BLaER1 (cell line): ENCODE data around the gene CHIC2.

Experiments used
- H3K27ac ChIP-seq: shearing (Covaris generic); formaldehyde crosslinking; 2 replicates; pipeline ENCODE4 v1.8.1; 2022
- H3K27me3 ChIP-seq: shearing (Covaris generic); formaldehyde crosslinking; 2 replicates; pipeline ENCODE4 v1.8.1; 2022
- H3K36me3 ChIP-seq: shearing (Covaris generic); formaldehyde crosslinking; 2 replicates; pipeline ENCODE4 v1.8.1; 2022
- H3K4me1 ChIP-seq: shearing (Covaris generic); formaldehyde crosslinking; 2 replicates; pipeline ENCODE4 v1.8.1; 2022
- H3K4me2 ChIP-seq: shearing (Covaris generic); formaldehyde crosslinking; 2 replicates; pipeline ENCODE4 v1.8.1; 2022
- H3K4me3 ChIP-seq: shearing (Covaris generic); formaldehyde crosslinking; 2 replicates; pipeline ENCODE4 v1.8.1; 2022
- H3K9ac ChIP-seq: shearing (Covaris generic); formaldehyde crosslinking; 2 replicates; pipeline ENCODE4 v1.8.1; 2022
- H3K9me3 ChIP-seq: shearing (Covaris generic); formaldehyde crosslinking; 2 replicates; pipeline ENCODE4 v1.8.1; 2022
- H4K20me1 ChIP-seq: shearing (Covaris generic); formaldehyde crosslinking; 2 replicates; pipeline ENCODE4 v1.8.1; 2022
- Cebpa-rat ChIP-seq: shearing (Covaris generic); IDR thresholded peaks from 2 replicates; pipeline ENCODE4 v1.8.1; 2022

The CHIC2 gene

GRCh38 chr4:53962516-53963225 lies 101.7 kb downstream of the CHIC2 start:
- no peaks in the 10 kb centered on the region for H4K20me1 ChIP-seq
- H3K27me3 ChIP-seq, result no peaks in the 10 kb centered on the region
- H3K4me2 ChIP-seq, result no peak overlapping the region
- H3K9me3 ChIP-seq, result no peaks in the 10 kb centered on the region
- H3K9ac ChIP-seq, result no peak overlapping the region
- no peak overlapping the region for H3K4me3 ChIP-seq
- H3K27ac ChIP-seq, result no peak overlapping the region
- no peaks in the 10 kb centered on the region for H3K4me1 ChIP-seq
- H3K36me3 ChIP-seq, result no peaks in the 10 kb centered on the region
- TF ChIP-seq Cebpa-rat, result no peak

GRCh38 chr4:53961351-53961750 lies 103.1 kb downstream of the CHIC2 start:
- H3K9me3 ChIP-seq, result no peaks in the 10 kb centered on the region
- no peaks in the 10 kb centered on the region for H3K36me3 ChIP-seq
- no peak overlapping the region for H3K4me2 ChIP-seq
- no peaks in the 10 kb centered on the region for H3K4me1 ChIP-seq
- no peaks in the 10 kb centered on the region for H4K20me1 ChIP-seq
- no peak overlapping the region for H3K4me3 ChIP-seq
- no peak overlapping the region for H3K9ac ChIP-seq
- H3K27me3 ChIP-seq, result no peaks in the 10 kb centered on the region
- TF ChIP-seq Cebpa-rat, result no peak
- H3K27ac ChIP-seq, result no peak overlapping the region

- Histone ChIP-seq H3K9ac (no peak overlapping the region), H4K20me1 (no peaks in the 10 kb centered on the region), H3K4me3 (no peak overlapping the region), H3K4me2 (no peak overlapping the region), H3K9me3 (no peaks in the 10 kb centered on the region), H3K36me3 (no peaks in the 10 kb centered on the region), H3K4me1 (no peaks in the 10 kb centered on the region), H3K27ac (no peak overlapping the region), H3K27me3 (no peaks in the 10 kb centered on the region)
- TF ChIP-seq Cebpa-rat, result no peak
Measured at GRCh38 chr4:53960843-53961242, 103.6 kb downstream of the CHIC2 start.
